ENCODE results near the gene COPS2. TPM values are rescaled to one million over a fixed set of nuclear protein-coding genes. Genes with fewer than 3 reads are reported as not detected.

Gene COPS2
- total and polyA plus RNA-seq, 9 of the 15 experiments (the other 6 are each of a cell fraction or from before 2014, with no cell fraction given): 66.4 to 154 (median 117) TPM

- no peak for TF ChIP-seq NFE2 (IDR thresholded peaks at IDR 0.05; ENCODE audit: low read depth)
- TF ChIP-seq RFX5 (IDR thresholded peaks at IDR 0.05; ENCODE audit: low read depth, low read length): no peak
- TF ChIP-seq ZNF121 (CRISPR knock-in tag; conservative IDR thresholded peaks at IDR 0.05): peak; percentile 85
These were observed 2.7 kb downstream of the COPS2 start (continued) for GRCh38 chr15:49152552-49153312.

DNA sequence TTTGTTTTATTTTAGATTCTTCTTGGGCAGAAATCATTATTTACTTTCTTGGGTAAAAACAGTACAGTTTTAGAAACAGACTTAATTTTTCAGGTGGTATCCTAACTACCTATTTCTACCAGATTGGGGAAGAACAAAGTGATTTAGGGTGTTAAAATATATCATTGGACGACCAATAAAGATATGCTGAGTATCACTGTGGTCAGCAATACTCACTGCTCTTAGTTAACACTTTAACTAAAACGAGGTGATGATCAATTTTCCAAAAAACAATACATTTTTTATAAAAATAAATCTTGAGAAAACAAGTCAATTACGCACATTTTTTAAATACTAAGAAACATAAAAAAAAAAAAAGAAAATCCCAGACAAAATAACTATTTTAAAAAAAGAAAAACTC is 3.6 kb downstream of the COPS2 start:
- no peak overlapping the region for H2AFZ ChIP-seq (ENCODE audit: low read depth, low read length)

More for the DNA sequence above, 3.6 kb downstream of the COPS2 start:
- peaks cover 33% of the 10 kb centered on the region for H3K36me3 ChIP-seq (ENCODE audit: control insufficient read depth, insufficient read depth, low read length)
- H3K4me2 ChIP-seq (ENCODE audit: insufficient read depth, low read length): no peak overlapping the region
- peaks cover 98% of the 10 kb centered on the region for H3K79me2 ChIP-seq (ENCODE audit: control insufficient read depth, insufficient read depth, low read length)
- FAIRE-seq: no peak
- BruUV-seq (replicated peaks): no TSS peak
- H3K9me3 ChIP-seq (replicated peaks; ENCODE audit: control insufficient read depth, insufficient read depth, low read depth, low read length): no peaks in the 10 kb centered on the region
- no peak overlapping the region for H3K9ac ChIP-seq (ENCODE audit: insufficient read depth in 1 of 2, low read depth in 2 of 2, low read length in 2 of 2)
- in situ Hi-C loops (cut with MboI): no loop called here
- H3K4me1 ChIP-seq (replicated peaks in 1 of 2; ENCODE audit: control insufficient read depth in 2 of 2, insufficient read depth in 2 of 2, low read length in 2 of 2): peaks cover 0 to 5% of the 10 kb centered on the region in 2 experiments; a peak in 3 of 5 replicates
- intact Hi-C loops (cut with micrococcal nuclease): no loop called here
- no peaks in the 10 kb centered on the region for H3K9me1 ChIP-seq (ENCODE audit: control insufficient read depth, insufficient read depth, low read length)
- ChIA-PET POLR2A (interaction anchor here (1.0 to 1.5 kb wide), 4 partner anchors 9 to 102 kb away, joined by 3 to 5 read pairs (median 4); partner anchors contain the start of gene GALK2), CTCF (ENCODE audit: low intra/inter-chr PET ratio) (no interaction called here)
- DNase-seq (ENCODE audit: extremely low read depth in 1 of 4, low spot score in 3 of 4): no peak
- TF ChIP-seq ZNF316 (IDR thresholded peaks at IDR 0.05) (peak; percentile 58; the same call in 1 of the 2 replicates), ZSCAN29 (IDR thresholded peaks at IDR 0.05) (no peak), ADNP (tag; IDR thresholded peaks at IDR 0.05) (0 out of 2 replicates have a peak, but pooled peaks have one; percentile 11)
- H4K20me1 ChIP-seq (replicated peaks; ENCODE audit: control insufficient read depth, insufficient read depth, low read length): peaks cover 15% of the 10 kb centered on the region; the same call in 1 of the 2 replicates
- no peak overlapping the region for H3K27ac ChIP-seq (ENCODE audit: extremely low read depth, low read depth, low read length)
- H3K27me3 ChIP-seq (ENCODE audit: control insufficient read depth in 2 of 2, insufficient read depth in 2 of 2, low read length in 2 of 2): no peaks in the 10 kb centered on the region
- no peak for ATAC-seq
- no peak overlapping the region for H3K4me3 ChIP-seq
- WGBS (ENCODE audit: insufficient coverage, low coverage, missing lambda C conversion rate): 26% methylated on average over 3 of the region's 3 CpGs
